GM12873 (cell line): ENCODE data around the gene MAMDC4.

Source experiments
- CTCF ChIP-seq: IDR thresholded peaks from 2 replicates; pipeline ENCODE4 v1.5.1; 2012; ENCODE audit warnings: low read depth, mild to moderate bottlenecking, moderate library complexity, low read length, control low read depth; ENCODE audit not compliant: insufficient read depth; ENCODE audit errors: missing control alignments

Gene MAMDC4

DNA sequence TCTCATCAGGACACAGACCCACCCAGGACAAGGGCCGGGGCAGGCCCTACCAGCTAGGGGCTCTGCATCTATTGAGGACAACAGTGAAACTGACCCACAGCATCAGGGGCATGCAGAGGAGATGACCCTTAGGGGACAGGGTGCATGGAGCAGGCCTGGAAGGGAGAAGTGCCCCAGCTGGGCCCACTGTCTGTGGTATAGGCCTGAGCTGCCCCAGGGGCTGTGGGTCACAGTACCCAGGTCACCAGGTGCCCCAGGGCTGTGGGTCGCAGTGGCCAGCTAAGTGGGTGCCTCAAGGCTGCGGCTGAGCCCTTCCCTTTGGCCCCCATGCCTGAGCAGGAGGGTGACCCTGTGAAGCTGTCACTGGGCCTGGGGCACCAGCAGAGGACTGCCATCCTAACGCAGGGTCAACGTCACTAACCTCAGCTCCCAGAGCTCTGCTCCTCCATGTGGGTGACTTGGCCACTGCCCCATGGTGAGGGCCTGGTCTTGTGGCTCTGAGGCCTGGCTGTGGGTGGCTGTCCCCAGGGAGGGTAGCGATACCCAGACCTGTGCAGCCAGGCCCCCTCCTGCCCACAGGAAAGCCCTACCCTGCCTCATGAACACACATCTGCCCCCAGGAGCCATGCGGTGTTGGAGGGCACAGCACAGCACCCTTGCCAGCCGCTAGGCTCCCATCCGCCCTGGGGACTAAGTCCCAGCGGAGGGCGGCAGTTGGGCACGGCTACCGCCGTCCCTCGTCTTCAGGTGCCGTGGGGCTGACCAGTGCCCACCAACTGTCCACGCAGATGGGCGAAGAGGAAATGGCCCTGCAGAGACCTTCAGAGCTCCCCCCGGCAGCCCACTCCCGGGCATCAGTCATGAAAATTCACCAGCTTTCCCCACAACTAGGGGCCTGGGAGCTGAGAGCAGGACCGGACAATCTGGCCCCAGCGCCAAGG is 9.1 kb downstream of the MAMDC4 start:
- TF ChIP-seq CTCF: no peak

GRCh38 chr9:136861874-136862457 is 9.8 kb downstream of the MAMDC4 start:
- TF ChIP-seq CTCF: no peak

DNA sequence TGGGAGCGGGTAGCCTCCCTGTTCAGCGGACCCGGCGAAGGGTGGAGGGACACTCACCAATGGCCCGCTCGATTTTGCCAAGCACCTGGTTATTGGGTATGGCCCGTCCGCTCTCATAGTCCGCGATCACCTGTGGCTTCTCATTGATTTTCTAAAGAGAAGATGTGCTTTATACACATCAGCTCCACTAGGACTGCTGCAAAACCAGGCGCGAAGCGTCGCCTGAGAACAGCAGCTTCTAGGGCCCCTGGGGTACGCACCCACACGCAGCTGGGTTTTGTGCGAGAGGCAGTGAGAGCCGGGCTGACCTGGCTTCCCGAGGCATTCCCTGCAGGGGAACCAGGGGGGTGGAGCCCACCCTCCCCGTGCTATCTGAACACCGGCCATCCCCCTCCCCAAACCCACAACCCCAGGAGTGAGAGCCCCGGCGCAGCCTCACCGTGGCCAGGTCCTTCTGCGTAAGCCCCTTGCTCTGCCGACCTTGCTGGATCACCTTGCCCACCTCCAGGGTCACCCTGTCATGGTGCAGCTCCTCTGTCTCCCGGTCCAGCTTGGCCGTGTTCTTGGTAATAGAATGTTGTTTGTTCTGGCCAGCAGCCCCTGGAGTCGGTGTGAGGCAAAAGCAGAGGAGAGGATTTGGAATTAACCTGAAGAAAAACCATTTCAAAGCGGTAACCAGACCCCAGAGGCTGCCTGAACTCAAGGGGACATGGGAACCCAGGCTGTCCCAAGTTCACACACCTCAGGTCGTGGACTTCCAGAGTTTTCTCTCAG is 10.9 kb downstream of the MAMDC4 start:
- no peak for TF ChIP-seq CTCF

- no peak for TF ChIP-seq CTCF
These were observed 11.6 kb downstream of the MAMDC4 start for GRCh38 chr9:136863623-136864273.

DNA sequence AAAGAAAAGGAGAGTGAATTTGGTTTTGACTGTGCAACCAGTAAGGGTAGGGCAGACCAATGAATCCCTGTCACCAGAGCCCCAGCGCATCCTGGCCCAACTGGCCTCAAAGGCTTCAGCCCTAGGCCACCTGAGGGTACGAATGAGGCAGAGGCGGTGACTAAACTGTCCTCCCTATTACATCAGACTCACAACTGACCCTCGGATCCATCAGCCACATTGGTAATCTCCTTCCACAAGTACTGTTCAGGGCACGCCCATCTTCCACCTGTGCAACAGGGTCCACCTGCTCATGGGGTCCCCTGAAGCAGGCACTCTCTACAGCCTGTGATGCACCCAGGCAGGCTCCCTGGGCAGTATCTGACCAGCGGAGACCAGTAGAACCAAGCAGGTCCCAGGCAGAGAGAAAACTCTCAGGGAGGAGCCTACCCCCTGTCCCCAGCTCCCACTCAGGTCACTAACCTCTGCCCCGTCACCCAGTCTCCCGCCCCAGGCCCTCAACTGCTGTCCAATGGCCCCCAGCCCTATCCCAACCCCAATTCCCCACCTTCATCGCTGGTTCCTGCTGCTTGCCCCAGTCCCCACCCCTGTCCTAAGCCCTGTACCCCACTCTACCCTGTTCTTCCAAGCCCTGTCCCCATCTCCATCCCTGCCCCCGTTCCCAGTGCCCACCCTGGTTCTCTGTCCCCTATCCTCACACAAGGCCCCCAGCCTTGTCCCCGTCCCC is 13.1 kb downstream of the MAMDC4 start:
- no peak for TF ChIP-seq CTCF

DNA sequence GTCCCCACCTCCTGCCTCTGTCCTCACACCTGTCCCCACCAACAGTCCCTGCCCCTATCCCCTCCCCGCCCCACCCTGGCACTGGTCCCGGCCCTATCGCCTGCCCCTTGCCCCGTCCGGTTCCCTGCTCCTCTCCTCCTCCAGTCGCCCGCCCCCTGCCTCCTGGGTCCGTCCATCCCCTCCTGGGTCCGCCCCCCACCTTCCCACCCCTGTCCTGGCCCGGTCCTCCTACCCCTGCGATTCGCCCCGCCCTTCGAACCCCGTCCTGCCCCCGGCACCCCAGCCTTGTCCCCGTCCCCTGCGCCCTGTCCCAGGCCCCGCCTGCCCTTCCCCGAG is 13.6 kb downstream of the MAMDC4 start:
- TF ChIP-seq CTCF: no peak
